BLaER1 treated with 17β-estradiol and CSF1 and Interleukin-3, amounts not matched to agents 10 nM and 100 nM (cell line): ENCODE results near the gene KIR3DL1.
"Not testable (repeated sequence)": the region's sequence is repeated elsewhere in the genome, so short reads cannot be mapped to it uniquely, and the experiment has no call there.

ENCODE experiments used
- H3K27ac ChIP-seq, 11 experiments: shearing (Covaris generic); formaldehyde crosslinking; 2 replicates each; pipeline ENCODE4 v1.8.1; 2022
- H3K27me3 ChIP-seq, 11 experiments: shearing (Covaris generic); formaldehyde crosslinking; 2 replicates each; pipeline ENCODE4 v1.8.1; 2022
- H3K36me3 ChIP-seq, 11 experiments: shearing (Covaris generic); formaldehyde crosslinking; 2 replicates each; pipeline ENCODE4 v1.8.1; 2022
- H3K4me1 ChIP-seq, 10 experiments: shearing (Covaris generic); formaldehyde crosslinking; 2 replicates each; pipeline ENCODE4 v1.8.1; 2022
- H3K4me2 ChIP-seq, 11 experiments: shearing (Covaris generic); formaldehyde crosslinking; 2 replicates each; pipeline ENCODE4 v1.8.1; 2022
- H3K4me3 ChIP-seq, 10 experiments: shearing (Covaris generic); formaldehyde crosslinking; 2 replicates each; pipeline ENCODE4 v1.8.1; 2022
- H3K9ac ChIP-seq, 11 experiments: shearing (Covaris generic); formaldehyde crosslinking; 2 replicates each; pipeline ENCODE4 v1.8.1; 2022
- H3K9me3 ChIP-seq, 11 experiments: shearing (Covaris generic); formaldehyde crosslinking; replicated peaks in 1 of 11; 2 replicates each; pipeline ENCODE4 v1.8.1; 2022
- H4K20me1 ChIP-seq, 11 experiments: shearing (Covaris generic); formaldehyde crosslinking; 2 replicates each; pipeline ENCODE4 v1.8.1; 2022

KIR3DL1 gene

DNA sequence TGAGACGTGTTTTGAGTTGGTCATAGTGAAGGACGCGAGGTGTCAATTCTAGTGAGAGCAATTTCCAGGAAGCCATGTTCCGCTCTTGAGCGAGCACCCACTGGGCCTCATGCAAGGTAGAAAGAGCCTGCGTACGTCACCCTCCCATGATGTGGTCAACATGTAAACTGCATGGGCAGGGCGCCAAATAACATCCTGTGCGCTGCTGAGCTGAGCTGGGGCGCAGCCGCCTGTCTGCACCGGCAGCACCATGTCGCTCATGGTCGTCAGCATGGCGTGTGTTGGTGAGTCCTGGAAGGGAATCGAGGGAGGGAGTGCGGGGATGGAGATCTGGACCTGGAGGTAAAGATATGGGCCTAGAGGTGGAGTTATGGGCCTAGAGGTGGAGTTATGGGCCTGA lies at the start of gene KIR3DL1:
TSS of gene KIR3DL1 (plus strand) at position 218 of the 400 bp plus-strand sequence.
- peaks cover 14 to 20% (median 16%) of the 10 kb centered on the region in 11 experiments for H3K9me3 ChIP-seq
- not testable (repeated sequence) for H3K9ac ChIP-seq, H3K27me3 ChIP-seq, H3K4me2 ChIP-seq, H3K4me3 ChIP-seq, H3K36me3 ChIP-seq, H4K20me1 ChIP-seq, H3K27ac ChIP-seq
- H3K4me1 ChIP-seq = peaks cover 0 to 10% (median 6%) of the 10 kb centered on the region in 10 experiments; a peak in 10 of 20 replicates

DNA sequence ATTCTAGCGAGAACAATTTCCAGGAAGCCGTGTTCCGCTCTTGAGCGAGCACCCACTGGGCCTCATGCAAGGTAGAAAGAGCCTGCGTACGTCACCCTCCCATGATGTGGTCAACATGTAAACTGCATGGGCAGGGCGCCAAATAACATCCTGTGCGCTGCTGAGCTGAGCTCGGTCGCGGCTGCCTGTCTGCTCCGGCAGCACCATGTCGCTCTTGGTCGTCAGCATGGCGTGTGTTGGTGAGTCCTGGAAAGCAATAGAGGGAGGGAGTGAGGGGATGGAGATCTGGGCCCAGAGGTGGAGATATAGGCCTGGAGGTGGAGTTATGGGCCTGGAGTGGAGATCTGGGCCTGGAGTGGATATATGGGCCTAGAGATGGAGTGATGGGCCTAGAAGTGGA lies 46.6 kb upstream of the KIR3DL1 start, which contains the start of gene KIR2DL1:
TSS of gene KIR2DL1 (plus strand) at position 148 of the 400 bp plus-strand sequence. CDS start at position 206, 58 bp downstream.
- H3K27ac ChIP-seq, H3K9ac ChIP-seq, H3K36me3 ChIP-seq, H3K4me1 ChIP-seq, H3K27me3 ChIP-seq, H4K20me1 ChIP-seq, H3K4me2 ChIP-seq, H3K4me3 ChIP-seq: not testable (repeated sequence)
- peaks cover 7 to 30% (median 22%) of the 10 kb centered on the region in 11 experiments; a peak in 21 of 22 replicates for H3K9me3 ChIP-seq

GRCh38 chr19:54770511-54770910 lies 45.8 kb upstream of the KIR3DL1 start:
- not testable (repeated sequence) for H3K4me2 ChIP-seq

GRCh38 chr19:54771018-54771960 lies 45.0 kb upstream of the KIR3DL1 start:
- H3K36me3 ChIP-seq, H3K4me1 ChIP-seq, H3K27me3 ChIP-seq, H4K20me1 ChIP-seq, H3K4me3 ChIP-seq, H3K9ac ChIP-seq, H3K27ac ChIP-seq, H3K4me2 ChIP-seq: not testable (repeated sequence)
- H3K9me3 ChIP-seq = peaks cover 0 to 13% (median 7%) of the 10 kb centered on the region in 11 experiments; a peak in 8 of 22 replicates

More at GRCh38 chr19:54770511-54770910, 45.8 kb upstream of the KIR3DL1 start:
- H3K36me3 ChIP-seq, H3K4me1 ChIP-seq, H3K27me3 ChIP-seq, H3K27ac ChIP-seq, H3K9ac ChIP-seq, H4K20me1 ChIP-seq, H3K4me3 ChIP-seq: not testable (repeated sequence)
- peaks cover 0 to 21% (median 15%) of the 10 kb centered on the region in 11 experiments; a peak in 16 of 22 replicates for H3K9me3 ChIP-seq

GRCh38 chr19:54772666-54773065 lies 43.6 kb upstream of the KIR3DL1 start:
- peaks cover 0 to 11% (median 6%) of the 10 kb centered on the region in 11 experiments; a peak in 3 of 22 replicates for H3K9me3 ChIP-seq
- not testable (repeated sequence) for H3K9ac ChIP-seq, H4K20me1 ChIP-seq

GRCh38 chr19:54775095-54775815 lies 41.0 kb upstream of the KIR3DL1 start:
- not testable (repeated sequence) for H3K4me2 ChIP-seq, H3K4me1 ChIP-seq, H3K9me3 ChIP-seq, H3K4me3 ChIP-seq, H3K36me3 ChIP-seq, H4K20me1 ChIP-seq, H3K27me3 ChIP-seq, H3K27ac ChIP-seq, H3K9ac ChIP-seq

More at GRCh38 chr19:54772666-54773065, 43.6 kb upstream of the KIR3DL1 start:
- not testable (repeated sequence) for H3K4me3 ChIP-seq, H3K27ac ChIP-seq, H3K27me3 ChIP-seq, H3K4me2 ChIP-seq, H3K36me3 ChIP-seq, H3K4me1 ChIP-seq

GRCh38 chr19:54775830-54776229 lies 40.4 kb upstream of the KIR3DL1 start:
- H4K20me1 ChIP-seq, H3K36me3 ChIP-seq, H3K9ac ChIP-seq, H3K9me3 ChIP-seq, H3K27ac ChIP-seq, H3K4me3 ChIP-seq, H3K4me1 ChIP-seq, H3K4me2 ChIP-seq, H3K27me3 ChIP-seq: not testable (repeated sequence)

- H3K36me3 ChIP-seq, H3K4me1 ChIP-seq, H3K27me3 ChIP-seq, H4K20me1 ChIP-seq, H3K4me3 ChIP-seq, H3K4me2 ChIP-seq, H3K27ac ChIP-seq, H3K9ac ChIP-seq: not testable (repeated sequence)
- peaks cover 10 to 24% (median 14%) of the 10 kb centered on the region in 11 experiments; a peak in 20 of 22 replicates for H3K9me3 ChIP-seq
Measured at GRCh38 chr19:54777851-54778250, 38.4 kb upstream of the KIR3DL1 start.

- not testable (repeated sequence) for H3K4me1 ChIP-seq, H3K4me3 ChIP-seq, H3K27me3 ChIP-seq, H3K9ac ChIP-seq, H3K36me3 ChIP-seq, H3K27ac ChIP-seq, H4K20me1 ChIP-seq, H3K4me2 ChIP-seq
- H3K9me3 ChIP-seq = peaks cover 10 to 31% (median 15%) of the 10 kb centered on the region in 11 experiments; a peak in 20 of 22 replicates
Measured at GRCh38 chr19:54778896-54779295, 37.4 kb upstream of the KIR3DL1 start.

- not testable (repeated sequence) for H3K4me2 ChIP-seq, H3K9ac ChIP-seq, H3K4me3 ChIP-seq, H3K27ac ChIP-seq, H4K20me1 ChIP-seq, H3K27me3 ChIP-seq, H3K36me3 ChIP-seq
- Histone ChIP-seq H3K4me1 (peaks cover 0 to 10% (median 2%) of the 10 kb centered on the region in 10 experiments; a peak in 10 of 20 replicates), H3K9me3 (peaks cover 10 to 29% (median 15%) of the 10 kb centered on the region in 11 experiments; a peak in 20 of 22 replicates)
Measured at GRCh38 chr19:54782916-54783315, 33.4 kb upstream of the KIR3DL1 start.

- not testable (repeated sequence) for H3K36me3 ChIP-seq, H3K4me3 ChIP-seq, H3K27ac ChIP-seq, H3K4me2 ChIP-seq, H3K27me3 ChIP-seq, H3K9ac ChIP-seq, H4K20me1 ChIP-seq
- Histone ChIP-seq H3K4me1 (peaks cover 0 to 17% (median 5%) of the 10 kb centered on the region in 10 experiments; a peak in 10 of 20 replicates), H3K9me3 (peaks cover 10 to 27% (median 15%) of the 10 kb centered on the region in 11 experiments; a peak in 20 of 22 replicates)
Measured at GRCh38 chr19:54786091-54786723, 30.1 kb upstream of the KIR3DL1 start.

GRCh38 chr19:54788154-54788553 lies 28.1 kb upstream of the KIR3DL1 start:
- not testable (repeated sequence) for H3K9me3 ChIP-seq, H3K4me3 ChIP-seq

More at GRCh38 chr19:54788154-54788553, 28.1 kb upstream of the KIR3DL1 start:
- peak overlapping the region in 6 of 11 experiments; percentile 16 to 65 (median 56); a peak in 11 of 22 replicates for H3K4me2 ChIP-seq
- not testable (repeated sequence) for H3K36me3 ChIP-seq, H3K27me3 ChIP-seq, H4K20me1 ChIP-seq, H3K9ac ChIP-seq, H3K27ac ChIP-seq
- H3K4me1 ChIP-seq = peaks cover 0 to 30% (median 18%) of the 10 kb centered on the region in 10 experiments; a peak in 17 of 20 replicates
